A673 (cell line): ENCODE measurements around the gene DIPK1C. TPM values are rescaled to one million over a fixed set of nuclear protein-coding genes. Genes with fewer than 3 reads are reported as not detected.
A peak's percentile ranks its signal among the peaks of the same experiment; 100 is the strongest.

Source experiments
- BruUV-seq: library from RNA; stranded (reverse); fragments of 400-500 nt; replicated peaks from 2 replicates; lab custom pipeline; 2021; lab: Mats Ljungman, UMichigan
- CTCF ChIA-PET: fragments of 300-600 bp; sonication (Branson Sonifier 250); formaldehyde crosslinking; loops from one replicate; lab custom pipeline; 2022; ENCODE audit warnings: antibody characterized with exemption; lab: Charles Lee
- POLR2A ChIA-PET: fragments of 300-600 bp; sonication (Branson Sonifier 250); formaldehyde crosslinking; loops from one replicate; lab custom pipeline; 2022; ENCODE audit warnings: antibody characterized with exemption; ENCODE audit not compliant: low non-redundant PET; lab: Charles Lee
- DNase-seq: peaks from one replicate; pipeline ENCODE4 v3.0.0-alpha.2; 2015; ENCODE audit warnings: low spot score
- H3K27ac ChIP-seq: fragments of 200-600 bp; sonication (generic); 2 replicates; pipeline ENCODE4 v1.5.1; 2016; ENCODE audit warnings: mixed run types, low read depth, mild to moderate bottlenecking, mixed read lengths, antibody characterized with exemption, low read length; ENCODE audit not compliant: poor library complexity, severe bottlenecking
- H3K27me3 ChIP-seq: fragments of 200-600 bp; sonication (generic); replicated peaks from 2 replicates; pipeline ENCODE4 v1.6.1; 2017; ENCODE audit warnings: mixed run types, low read depth, mild to moderate bottlenecking, mixed read lengths, antibody characterized with exemption, low read length; ENCODE audit not compliant: insufficient read depth, poor library complexity
- H3K36me3 ChIP-seq: fragments of 200-600 bp; sonication (generic); 2 replicates; pipeline ENCODE4 v1.6.1; 2016; ENCODE audit warnings: mixed run types, mild to moderate bottlenecking, mixed read lengths, antibody characterized with exemption, low read length; ENCODE audit not compliant: insufficient read depth, poor library complexity, severe bottlenecking
- H3K4me1 ChIP-seq: fragments of 200-600 bp; sonication (generic); 2 replicates; pipeline ENCODE4 v1.6.1; 2017; ENCODE audit warnings: mixed run types, mild to moderate bottlenecking, mixed read lengths, antibody characterized with exemption, low read length; ENCODE audit not compliant: insufficient read depth, poor library complexity, severe bottlenecking
- H3K4me3 ChIP-seq: fragments of 200-600 bp; sonication (generic); 2 replicates; pipeline ENCODE4 v1.5.1; 2016; ENCODE audit warnings: low read depth, mixed run types, mild to moderate bottlenecking, mixed read lengths, low read length; ENCODE audit not compliant: poor library complexity, severe bottlenecking
- H3K9me3 ChIP-seq: fragments of 200-600 bp; sonication (generic); 2 replicates; pipeline ENCODE4 v1.6.1; 2016; ENCODE audit warnings: mixed run types, low read depth, mild to moderate bottlenecking, mixed read lengths, antibody characterized with exemption, low read length; ENCODE audit not compliant: poor library complexity, severe bottlenecking
- EZH2 ChIP-seq: fragments of 200-600 bp; sonication (generic); IDR thresholded peaks from 2 replicates; pipeline ENCODE4 v1.6.1; 2017; ENCODE audit warnings: borderline replicate concordance, low read depth, mild to moderate bottlenecking, mixed read lengths, antibody characterized with exemption, low read length; ENCODE audit not compliant: poor library complexity, severe bottlenecking
- intact Hi-C: fragments of 100-400 bp; cut with micrococcal nuclease; formaldehyde crosslinking; loops from one replicate; pipeline ENCODE4 v1.10.0; 2022; ENCODE audit not compliant: unreplicated experiment
- total RNA-seq: library from RNA; stranded (reverse); gene quantifications from 2 replicates; pipeline ENCODE4 v1.2.3, GENCODE V29; 2021
- TF ChIP-seq, protein P1 (sequence below): fragments of 300-800, 200-600 bp; sonication (generic); conservative IDR thresholded peaks from 2 replicates; pipeline ENCODE4 v1.5.1; 2017; ENCODE audit warnings: low read depth, mild to moderate bottlenecking, antibody characterized with exemption, low read length, moderate library complexity, mixed read lengths

The DIPK1C gene
- total RNA-seq, 1 experiment from 2014 or later: not detected

DNA sequence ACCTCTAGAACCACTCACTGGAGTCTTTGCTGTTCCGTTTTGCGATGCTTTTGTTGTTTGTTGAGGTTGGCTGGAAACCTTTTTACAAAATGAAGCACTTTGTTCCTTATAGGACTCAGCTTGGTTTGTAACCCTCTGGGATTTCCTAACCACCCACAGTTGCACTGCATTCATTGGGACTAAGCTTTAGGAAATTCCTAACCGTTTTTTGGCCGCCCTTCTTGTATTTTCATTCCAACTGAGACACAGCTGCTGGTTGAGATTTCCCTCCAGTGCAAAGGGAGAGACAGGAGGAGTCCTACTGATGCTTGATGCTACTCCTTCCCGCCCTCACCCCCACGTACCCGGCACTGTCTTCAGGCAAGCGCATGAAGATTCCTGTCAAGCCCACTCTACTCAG, 6.1 kb upstream of the DIPK1C start:
- POLR2A ChIA-PET: no interaction called here
- no peaks in the 10 kb centered on the region for H3K36me3 ChIP-seq
- TF ChIP-seq, protein P1, sequence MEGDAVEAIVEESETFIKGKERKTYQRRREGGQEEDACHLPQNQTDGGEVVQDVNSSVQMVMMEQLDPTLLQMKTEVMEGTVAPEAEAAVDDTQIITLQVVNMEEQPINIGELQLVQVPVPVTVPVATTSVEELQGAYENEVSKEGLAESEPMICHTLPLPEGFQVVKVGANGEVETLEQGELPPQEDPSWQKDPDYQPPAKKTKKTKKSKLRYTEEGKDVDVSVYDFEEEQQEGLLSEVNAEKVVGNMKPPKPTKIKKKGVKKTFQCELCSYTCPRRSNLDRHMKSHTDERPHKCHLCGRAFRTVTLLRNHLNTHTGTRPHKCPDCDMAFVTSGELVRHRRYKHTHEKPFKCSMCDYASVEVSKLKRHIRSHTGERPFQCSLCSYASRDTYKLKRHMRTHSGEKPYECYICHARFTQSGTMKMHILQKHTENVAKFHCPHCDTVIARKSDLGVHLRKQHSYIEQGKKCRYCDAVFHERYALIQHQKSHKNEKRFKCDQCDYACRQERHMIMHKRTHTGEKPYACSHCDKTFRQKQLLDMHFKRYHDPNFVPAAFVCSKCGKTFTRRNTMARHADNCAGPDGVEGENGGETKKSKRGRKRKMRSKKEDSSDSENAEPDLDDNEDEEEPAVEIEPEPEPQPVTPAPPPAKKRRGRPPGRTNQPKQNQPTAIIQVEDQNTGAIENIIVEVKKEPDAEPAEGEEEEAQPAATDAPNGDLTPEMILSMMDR: no peak
- TF ChIP-seq EZH2: no peak
- no peak overlapping the region for H3K4me3 ChIP-seq
- CTCF ChIA-PET: no interaction called here
- no peak for DNase-seq
- no peaks in the 10 kb centered on the region for H3K9me3 ChIP-seq
- peaks cover 40% of the 10 kb centered on the region for H3K27me3 ChIP-seq
- no TSS peak for BruUV-seq
- H3K4me1 ChIP-seq: no peaks in the 10 kb centered on the region
- no peak overlapping the region for H3K27ac ChIP-seq
- intact Hi-C loops: loop anchor here (10.0 kb wide), 1 partner anchor 58 kb away; no protein-coding TSS in a partner anchor

DNA sequence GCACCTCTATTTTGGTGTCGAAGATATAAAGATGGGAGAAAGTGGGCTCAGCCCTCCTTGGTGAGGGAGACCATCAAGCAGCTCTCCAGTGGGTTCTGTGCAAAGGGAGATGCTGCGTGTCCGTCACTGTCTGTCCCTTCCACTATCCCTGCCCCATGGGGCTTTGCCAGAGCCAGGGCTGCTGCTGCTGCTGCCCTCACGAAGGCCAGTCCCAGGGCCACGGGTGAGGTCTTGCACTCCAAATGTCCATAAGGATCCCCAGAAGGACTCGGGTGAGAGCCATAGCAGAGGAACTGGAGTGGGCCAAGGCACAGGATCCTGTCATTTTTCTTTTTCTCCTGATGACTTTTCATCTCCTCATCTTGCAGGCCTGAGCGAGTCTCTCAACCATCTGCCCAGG, 3.7 kb upstream of the DIPK1C start:
- no TSS peak for BruUV-seq
- H3K4me3 ChIP-seq: no peak overlapping the region
- DNase-seq: no peak
- no peaks in the 10 kb centered on the region for H3K4me1 ChIP-seq
- H3K27ac ChIP-seq: no peak overlapping the region
- no peaks in the 10 kb centered on the region for H3K9me3 ChIP-seq
- TF ChIP-seq EZH2: no peak
- TF ChIP-seq, protein P1: no peak
- ChIA-PET POLR2A (no interaction called here), CTCF (no interaction called here)
- intact Hi-C loops: loop anchor here (10.0 kb wide), 1 partner anchor 56 kb away; no protein-coding TSS in a partner anchor
- peaks cover 62% of the 10 kb centered on the region for H3K27me3 ChIP-seq
- H3K36me3 ChIP-seq: no peaks in the 10 kb centered on the region

- no peaks in the 10 kb centered on the region for H3K36me3 ChIP-seq
- H3K27ac ChIP-seq: no peak overlapping the region
- intact Hi-C loops: loop anchor here (10.0 kb wide), 1 partner anchor 55 kb away; no protein-coding TSS in a partner anchor
- no peaks in the 10 kb centered on the region for H3K4me1 ChIP-seq
- no peak overlapping the region for H3K4me3 ChIP-seq
- TF ChIP-seq EZH2: no peak
- TF ChIP-seq, protein P1: peak; percentile 30
- BruUV-seq: no TSS peak
- H3K9me3 ChIP-seq: no peaks in the 10 kb centered on the region
- H3K27me3 ChIP-seq: peaks cover 71% of the 10 kb centered on the region
- DNase-seq: no peak
- POLR2A ChIA-PET: no interaction called here
- CTCF ChIA-PET: interaction anchor here (1.1 kb wide), 1 partner anchor 106 kb away, joined by 5 read pairs; no protein-coding TSS in a partner anchor
Observed at GRCh38 chr18:74459889-74460288, 2.8 kb upstream of the DIPK1C start.
